Measurements from ENCODE around the gene THAP2.

GRCh38 chr12:71702590-71702989 is 38.5 kb downstream of the THAP2 start:
- TF ChIP-seq POLR2AphosphoS5 (IDR thresholded peaks at IDR 0.05) = no peak
- no peak for TF ChIP-seq POLR2A (IDR thresholded peaks at IDR 0.05)
- no peak for TF ChIP-seq CTCF (IDR thresholded peaks at IDR 0.05)
